ES-I3 (cell line): ENCODE results near the gene ACAA1.

Experiments
- H3K36me3 ChIP-seq: 2 replicates; pipeline ENCODE4 v1.6.1; 2013; ENCODE audit warnings: mild to moderate bottlenecking, low read length, control low read depth, moderate library complexity; ENCODE audit not compliant: insufficient read depth
- H3K4me1 ChIP-seq: 2 replicates; pipeline ENCODE4 v1.6.1; 2013; ENCODE audit warnings: mild to moderate bottlenecking, control low read depth, low read length; ENCODE audit not compliant: insufficient read depth
- H3K9ac ChIP-seq: 2 replicates; pipeline ENCODE4 v1.6.1; 2013; ENCODE audit warnings: low read depth, mild to moderate bottlenecking, low read length, moderate library complexity
- H3K9me3 ChIP-seq: 2 replicates; pipeline ENCODE4 v1.6.1; 2013; ENCODE audit warnings: mild to moderate bottlenecking, low read length, moderate library complexity; ENCODE audit not compliant: control insufficient read depth, insufficient read depth

Gene ACAA1

GRCh38 chr3:38114052-38114874, 22.7 kb downstream of the ACAA1 start:
- no peaks in the 10 kb centered on the region for H3K4me1 ChIP-seq
- no peak overlapping the region for H3K9ac ChIP-seq
- H3K9me3 ChIP-seq = no peaks in the 10 kb centered on the region
- H3K36me3 ChIP-seq = no peaks in the 10 kb centered on the region; the same call in 1 of the 2 replicates

- Histone ChIP-seq H3K36me3 (no peaks in the 10 kb centered on the region), H3K4me1 (no peaks in the 10 kb centered on the region), H3K9ac (no peak overlapping the region), H3K9me3 (no peaks in the 10 kb centered on the region)
Observed at GRCh38 chr3:38112378-38112761, 24.6 kb downstream of the ACAA1 start.

GRCh38 chr3:38111696-38112377, 25.1 kb downstream of the ACAA1 start:
- Histone ChIP-seq H3K36me3 (no peaks in the 10 kb centered on the region), H3K4me1 (no peaks in the 10 kb centered on the region), H3K9me3 (no peaks in the 10 kb centered on the region), H3K9ac (no peak overlapping the region)

DNA sequence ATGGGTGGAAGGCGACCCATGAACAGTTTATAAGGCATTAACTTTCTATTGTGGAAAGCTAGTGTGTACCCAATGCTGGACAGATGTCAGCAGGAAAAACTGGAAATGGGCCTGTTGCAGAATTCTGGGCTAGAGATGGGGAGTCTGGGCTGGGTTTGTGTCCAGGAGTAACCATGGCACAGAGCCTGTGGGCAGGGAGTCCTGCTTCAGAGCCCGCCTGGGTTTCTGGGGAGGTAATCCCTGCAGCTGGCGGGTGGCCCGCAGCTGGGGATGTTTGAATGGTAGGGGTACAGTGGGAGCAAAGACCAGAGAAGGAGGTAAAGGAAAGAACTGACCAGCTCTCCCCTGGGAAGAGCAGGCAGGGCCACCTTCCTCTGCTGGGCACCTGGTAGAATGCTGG, 25.7 kb downstream of the ACAA1 start:
- H3K9me3 ChIP-seq = no peaks in the 10 kb centered on the region
- no peak overlapping the region for H3K9ac ChIP-seq
- H3K4me1 ChIP-seq = no peaks in the 10 kb centered on the region
- no peaks in the 10 kb centered on the region for H3K36me3 ChIP-seq

GRCh38 chr3:38110314-38111050, 26.4 kb downstream of the ACAA1 start:
- Histone ChIP-seq H3K9me3 (no peaks in the 10 kb centered on the region), H3K4me1 (no peaks in the 10 kb centered on the region), H3K9ac (no peak overlapping the region), H3K36me3 (no peaks in the 10 kb centered on the region)

- Histone ChIP-seq H3K9me3 (no peaks in the 10 kb centered on the region), H3K9ac (no peak overlapping the region), H3K4me1 (no peaks in the 10 kb centered on the region), H3K36me3 (no peaks in the 10 kb centered on the region)
Observed at GRCh38 chr3:38109580-38110313, 27.2 kb downstream of the ACAA1 start.

- Histone ChIP-seq H3K36me3 (no peaks in the 10 kb centered on the region), H3K4me1 (no peaks in the 10 kb centered on the region), H3K9me3 (no peaks in the 10 kb centered on the region; the same call in 1 of the 2 replicates), H3K9ac (no peak overlapping the region)
Observed at GRCh38 chr3:38108649-38109579, 28.0 kb downstream of the ACAA1 start.

- Histone ChIP-seq H3K4me1 (no peaks in the 10 kb centered on the region), H3K36me3 (no peaks in the 10 kb centered on the region), H3K9ac (no peak overlapping the region), H3K9me3 (no peaks in the 10 kb centered on the region; the same call in 1 of the 2 replicates)
Observed at GRCh38 chr3:38107911-38108648, 28.8 kb downstream of the ACAA1 start.

- Histone ChIP-seq H3K9me3 (no peaks in the 10 kb centered on the region; the same call in 1 of the 2 replicates), H3K9ac (no peak overlapping the region), H3K4me1 (peaks cover 6% of the 10 kb centered on the region), H3K36me3 (no peaks in the 10 kb centered on the region)
Observed at GRCh38 chr3:38105525-38105924, 31.4 kb downstream of the ACAA1 start.

DNA sequence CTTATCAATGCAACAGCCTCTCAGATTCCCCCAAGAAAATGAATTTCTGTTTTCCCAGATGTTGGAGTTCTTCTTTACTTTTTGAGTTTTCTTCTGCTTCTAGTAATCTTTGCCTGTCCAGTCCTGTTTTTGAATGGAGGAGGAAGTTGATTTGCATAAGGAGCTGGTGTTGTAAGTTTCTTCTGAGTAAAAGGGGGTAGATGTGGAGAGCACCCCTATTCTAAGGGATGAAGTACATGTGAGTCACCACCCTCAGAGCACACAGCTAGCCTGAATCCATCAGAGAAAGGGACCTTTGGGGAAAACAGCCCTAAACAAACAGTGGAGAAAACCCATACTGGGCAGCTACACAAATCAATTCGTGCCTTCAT, 34.5 kb downstream of the ACAA1 start:
- H3K9me3 ChIP-seq = no peaks in the 10 kb centered on the region; the same call in 1 of the 2 replicates
- H3K36me3 ChIP-seq = no peaks in the 10 kb centered on the region
- peaks cover 15% of the 10 kb centered on the region for H3K4me1 ChIP-seq
- H3K9ac ChIP-seq = no peak overlapping the region

- Histone ChIP-seq H3K9me3 (no peaks in the 10 kb centered on the region; the same call in 1 of the 2 replicates), H3K36me3 (no peaks in the 10 kb centered on the region), H3K9ac (no peak overlapping the region), H3K4me1 (peaks cover 15% of the 10 kb centered on the region)
Observed at GRCh38 chr3:38101811-38102443, 35.0 kb downstream of the ACAA1 start.

DNA sequence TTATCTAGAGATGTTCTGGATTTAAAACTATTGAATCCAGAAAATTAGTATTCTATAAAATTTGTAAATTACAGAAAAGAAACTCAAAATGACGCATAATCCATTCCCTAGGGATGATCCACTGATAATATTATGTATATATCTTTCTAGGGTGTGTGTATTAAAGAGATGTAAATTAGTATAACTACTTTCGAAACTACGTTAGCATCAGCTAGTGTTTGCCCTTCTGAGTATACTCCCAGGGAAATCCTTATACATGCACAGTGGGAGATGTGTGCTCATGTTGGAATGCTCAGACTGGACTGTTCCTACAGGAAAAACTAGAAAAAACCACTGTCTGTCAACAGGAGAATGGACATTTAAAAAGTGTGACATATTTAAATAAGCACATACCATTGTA, 36.4 kb downstream of the ACAA1 start:
- H3K4me1 ChIP-seq = peaks cover 15% of the 10 kb centered on the region
- H3K36me3 ChIP-seq = no peaks in the 10 kb centered on the region
- no peaks in the 10 kb centered on the region; the same call in 1 of the 2 replicates for H3K9me3 ChIP-seq
- no peak overlapping the region for H3K9ac ChIP-seq
